Measurements from ENCODE around the gene ABCC9.

The ABCC9 gene

GRCh38 chr12:21940549-21941505 lies at the start of gene ABCC9:
TSS of gene ABCC9 (minus strand) at chr12:21941426. CDS start at chr12:21936674, 4,752 bp downstream.
- peak within 1 kb of the TSS; percentile 62 for H3K9ac ChIP-seq (ENCODE audit: low read depth, low read length)
- H3K36me3 ChIP-seq (ENCODE audit: insufficient read depth, low read length) = no peaks in the 10 kb centered on the region
- H3K9me3 ChIP-seq (ENCODE audit: control insufficient read depth, insufficient read depth, low read length) = no peaks in the 10 kb centered on the region
- peaks cover 3% of the 10 kb centered on the region; the same call in 1 of the 2 replicates for H3K4me1 ChIP-seq (ENCODE audit: insufficient read depth, low read length)

- Histone ChIP-seq H3K9me3 (ENCODE audit: control insufficient read depth, insufficient read depth, low read length) (no peaks in the 10 kb centered on the region), H3K4me1 (ENCODE audit: insufficient read depth, low read length) (no peaks in the 10 kb centered on the region; the same call in 1 of the 2 replicates), H3K36me3 (ENCODE audit: insufficient read depth, low read length) (no peaks in the 10 kb centered on the region), H3K9ac (ENCODE audit: low read depth, low read length) (no peak overlapping the region)
Measured at GRCh38 chr12:21989819-21990412, 48.7 kb upstream of the ABCC9 start.

GRCh38 chr12:21988619-21989018 lies 47.4 kb upstream of the ABCC9 start:
- Histone ChIP-seq H3K9ac (ENCODE audit: low read depth, low read length) (no peak overlapping the region), H3K36me3 (ENCODE audit: insufficient read depth, low read length) (no peaks in the 10 kb centered on the region), H3K4me1 (ENCODE audit: insufficient read depth, low read length) (no peaks in the 10 kb centered on the region; the same call in 1 of the 2 replicates), H3K9me3 (ENCODE audit: control insufficient read depth, insufficient read depth, low read length) (no peaks in the 10 kb centered on the region)

GRCh38 chr12:21987755-21988154 lies 46.5 kb upstream of the ABCC9 start:
- H3K9me3 ChIP-seq (ENCODE audit: control insufficient read depth, insufficient read depth, low read length) = no peaks in the 10 kb centered on the region
- no peak overlapping the region for H3K9ac ChIP-seq (ENCODE audit: low read depth, low read length)
- no peaks in the 10 kb centered on the region for H3K36me3 ChIP-seq (ENCODE audit: insufficient read depth, low read length)
- H3K4me1 ChIP-seq (ENCODE audit: insufficient read depth, low read length) = no peaks in the 10 kb centered on the region; the same call in 1 of the 2 replicates

- Histone ChIP-seq H3K36me3 (ENCODE audit: insufficient read depth, low read length) (no peaks in the 10 kb centered on the region), H3K9me3 (ENCODE audit: control insufficient read depth, insufficient read depth, low read length) (no peaks in the 10 kb centered on the region), H3K9ac (ENCODE audit: low read depth, low read length) (no peak overlapping the region), H3K4me1 (ENCODE audit: insufficient read depth, low read length) (no peaks in the 10 kb centered on the region)
Measured at GRCh38 chr12:21985155-21985554, 43.9 kb upstream of the ABCC9 start.

GRCh38 chr12:21984375-21984774 lies 43.1 kb upstream of the ABCC9 start:
- H3K36me3 ChIP-seq (ENCODE audit: insufficient read depth, low read length) = no peaks in the 10 kb centered on the region
- H3K9ac ChIP-seq (ENCODE audit: low read depth, low read length) = no peak overlapping the region
- no peaks in the 10 kb centered on the region for H3K4me1 ChIP-seq (ENCODE audit: insufficient read depth, low read length)
- no peaks in the 10 kb centered on the region for H3K9me3 ChIP-seq (ENCODE audit: control insufficient read depth, insufficient read depth, low read length)

- H3K4me1 ChIP-seq (ENCODE audit: insufficient read depth, low read length) = no peaks in the 10 kb centered on the region
- H3K36me3 ChIP-seq (ENCODE audit: insufficient read depth, low read length) = no peaks in the 10 kb centered on the region
- H3K9me3 ChIP-seq (ENCODE audit: control insufficient read depth, insufficient read depth, low read length) = no peaks in the 10 kb centered on the region
- no peak overlapping the region for H3K9ac ChIP-seq (ENCODE audit: low read depth, low read length)
Measured at GRCh38 chr12:21983095-21983494, 41.9 kb upstream of the ABCC9 start.

GRCh38 chr12:21980544-21980943 lies 39.3 kb upstream of the ABCC9 start:
- Histone ChIP-seq H3K4me1 (ENCODE audit: insufficient read depth, low read length) (no peaks in the 10 kb centered on the region), H3K9me3 (ENCODE audit: control insufficient read depth, insufficient read depth, low read length) (no peaks in the 10 kb centered on the region), H3K9ac (ENCODE audit: low read depth, low read length) (no peak overlapping the region), H3K36me3 (ENCODE audit: insufficient read depth, low read length) (no peaks in the 10 kb centered on the region)

- Histone ChIP-seq H3K9me3 (ENCODE audit: control insufficient read depth, insufficient read depth, low read length) (no peaks in the 10 kb centered on the region), H3K4me1 (ENCODE audit: insufficient read depth, low read length) (peaks cover 8% of the 10 kb centered on the region), H3K9ac (ENCODE audit: low read depth, low read length) (no peak overlapping the region), H3K36me3 (ENCODE audit: insufficient read depth, low read length) (no peaks in the 10 kb centered on the region)
Measured at GRCh38 chr12:21975293-21975692, 34.1 kb upstream of the ABCC9 start.

- Histone ChIP-seq H3K36me3 (ENCODE audit: insufficient read depth, low read length) (no peaks in the 10 kb centered on the region), H3K9ac (ENCODE audit: low read depth, low read length) (no peak overlapping the region), H3K4me1 (ENCODE audit: insufficient read depth, low read length) (peaks cover 8% of the 10 kb centered on the region), H3K9me3 (ENCODE audit: control insufficient read depth, insufficient read depth, low read length) (no peaks in the 10 kb centered on the region)
Measured at GRCh38 chr12:21973221-21973620, 32.0 kb upstream of the ABCC9 start.

- H3K9ac ChIP-seq (ENCODE audit: low read depth, low read length) = no peak overlapping the region
- H3K36me3 ChIP-seq (ENCODE audit: insufficient read depth, low read length) = no peaks in the 10 kb centered on the region
- no peaks in the 10 kb centered on the region for H3K9me3 ChIP-seq (ENCODE audit: control insufficient read depth, insufficient read depth, low read length)
- H3K4me1 ChIP-seq (ENCODE audit: insufficient read depth, low read length) = peaks cover 8% of the 10 kb centered on the region
Measured at GRCh38 chr12:21972055-21972454, 30.8 kb upstream of the ABCC9 start.

GRCh38 chr12:21971344-21971743 lies 30.1 kb upstream of the ABCC9 start:
- H3K36me3 ChIP-seq (ENCODE audit: insufficient read depth, low read length) = no peaks in the 10 kb centered on the region
- H3K4me1 ChIP-seq (ENCODE audit: insufficient read depth, low read length) = peaks cover 8% of the 10 kb centered on the region
- no peak overlapping the region for H3K9ac ChIP-seq (ENCODE audit: low read depth, low read length)
- no peaks in the 10 kb centered on the region for H3K9me3 ChIP-seq (ENCODE audit: control insufficient read depth, insufficient read depth, low read length)

- H3K36me3 ChIP-seq (ENCODE audit: insufficient read depth, low read length) = no peaks in the 10 kb centered on the region
- no peak overlapping the region for H3K9ac ChIP-seq (ENCODE audit: low read depth, low read length)
- H3K4me1 ChIP-seq (ENCODE audit: insufficient read depth, low read length) = no peaks in the 10 kb centered on the region
- no peaks in the 10 kb centered on the region for H3K9me3 ChIP-seq (ENCODE audit: control insufficient read depth, insufficient read depth, low read length)
Measured at GRCh38 chr12:21962821-21963220, 21.6 kb upstream of the ABCC9 start.

- Histone ChIP-seq H3K9me3 (ENCODE audit: control insufficient read depth, insufficient read depth, low read length) (no peaks in the 10 kb centered on the region), H3K4me1 (ENCODE audit: insufficient read depth, low read length) (no peaks in the 10 kb centered on the region), H3K36me3 (ENCODE audit: insufficient read depth, low read length) (no peaks in the 10 kb centered on the region)
Measured at GRCh38 chr12:21962236-21962635, 21.0 kb upstream of the ABCC9 start.

GRCh38 chr12:21950649-21951048 lies 9.4 kb upstream of the ABCC9 start:
- H3K9ac ChIP-seq (ENCODE audit: low read depth, low read length) = no peak overlapping the region
- H3K36me3 ChIP-seq (ENCODE audit: insufficient read depth, low read length) = no peaks in the 10 kb centered on the region
- no peaks in the 10 kb centered on the region; the same call in 1 of the 2 replicates for H3K9me3 ChIP-seq (ENCODE audit: control insufficient read depth, insufficient read depth, low read length)
- no peaks in the 10 kb centered on the region for H3K4me1 ChIP-seq (ENCODE audit: insufficient read depth, low read length)

More at GRCh38 chr12:21962236-21962635, 21.0 kb upstream of the ABCC9 start:
- no peak overlapping the region for H3K9ac ChIP-seq (ENCODE audit: low read depth, low read length)

Measured in ES-I3 (cell line).